NCI-H128 (cell line): ENCODE data around the gene RUFY3.
"Not testable (repeated sequence)": the region's sequence is repeated elsewhere in the genome, so short reads cannot be mapped to it uniquely, and the experiment has no call there.

Experiments
- DNase-seq: peaks from one replicate; lab custom pipeline; 2025; ENCODE audit not compliant: unreplicated experiment; lab: John Stamatoyannopoulos, UW

RUFY3 gene

DNA sequence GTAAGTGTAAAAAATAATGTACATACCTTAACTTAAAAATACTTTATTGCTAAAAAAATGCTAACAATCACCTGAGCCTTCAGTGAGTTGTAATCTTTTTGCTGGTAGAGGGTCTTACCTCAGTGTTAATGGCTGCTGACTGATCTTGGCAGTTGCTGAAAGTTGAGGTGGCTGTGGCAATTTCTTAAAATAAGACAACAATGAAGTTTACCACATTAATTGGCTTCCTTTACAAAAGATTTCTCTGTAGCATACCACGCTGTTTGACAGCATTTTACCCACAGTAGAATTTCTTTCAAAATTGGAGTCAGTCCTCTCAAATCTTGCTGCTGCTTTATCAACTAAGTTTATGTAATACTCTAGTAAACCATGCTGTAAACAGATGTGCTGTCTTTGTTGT lies 47.6 kb downstream of the RUFY3 start:
- not testable (repeated sequence) for DNase-seq

DNA sequence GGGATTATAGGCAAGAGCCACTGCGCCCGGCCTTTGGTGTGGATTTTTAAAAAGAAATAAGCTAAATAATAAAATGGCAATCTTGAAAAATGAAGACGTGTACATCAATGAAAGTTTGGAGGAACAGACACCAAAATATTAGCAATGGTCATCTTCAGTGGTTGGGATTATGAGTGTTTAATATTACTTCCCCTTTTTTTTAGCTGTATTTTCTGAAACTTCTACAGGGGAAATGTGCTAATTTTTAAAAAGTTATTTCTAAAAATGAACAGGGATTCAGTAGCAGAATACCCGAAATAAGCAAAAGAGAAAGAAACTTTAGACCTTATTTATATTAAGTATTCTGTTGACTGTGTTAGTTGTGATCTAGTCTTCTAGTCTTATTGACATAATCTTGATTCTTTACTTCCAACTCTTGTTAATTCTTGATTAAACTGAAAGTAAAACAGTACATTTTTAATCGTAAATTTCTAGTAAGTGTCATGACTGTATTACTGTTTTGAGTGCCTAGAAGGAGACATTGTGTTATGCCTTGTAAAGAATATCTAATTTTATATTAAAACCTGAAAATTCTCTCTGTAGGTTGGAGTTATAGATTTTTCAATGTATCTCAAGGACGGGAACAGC lies 51.3 kb downstream of the RUFY3 start:
- no peak for DNase-seq

DNA sequence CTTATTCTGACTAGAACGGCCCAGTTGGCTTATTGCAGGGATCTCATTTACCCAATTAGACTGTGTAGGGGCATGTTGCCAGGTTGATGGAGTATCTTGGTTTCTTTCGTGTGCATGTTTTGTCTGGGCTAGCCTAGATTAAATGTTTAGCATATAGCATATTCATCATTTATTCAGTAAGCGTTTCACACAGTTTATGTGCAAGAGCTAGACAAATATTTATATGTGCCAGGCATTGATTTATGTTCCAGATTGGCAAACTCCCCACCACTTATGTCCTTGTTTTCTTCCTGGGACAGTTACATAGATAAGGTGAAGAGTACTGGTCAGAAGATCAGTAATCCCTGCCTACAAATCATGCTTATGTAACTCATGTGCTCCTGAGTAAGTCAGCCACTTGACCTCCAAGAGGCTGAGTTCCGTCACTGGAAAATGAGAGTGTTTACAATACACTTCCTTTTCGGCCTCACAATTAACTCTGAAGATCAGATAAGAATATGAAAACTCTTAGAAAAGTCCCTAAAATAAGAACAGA lies 57.2 kb downstream of the RUFY3 start:
- no peak for DNase-seq

DNA sequence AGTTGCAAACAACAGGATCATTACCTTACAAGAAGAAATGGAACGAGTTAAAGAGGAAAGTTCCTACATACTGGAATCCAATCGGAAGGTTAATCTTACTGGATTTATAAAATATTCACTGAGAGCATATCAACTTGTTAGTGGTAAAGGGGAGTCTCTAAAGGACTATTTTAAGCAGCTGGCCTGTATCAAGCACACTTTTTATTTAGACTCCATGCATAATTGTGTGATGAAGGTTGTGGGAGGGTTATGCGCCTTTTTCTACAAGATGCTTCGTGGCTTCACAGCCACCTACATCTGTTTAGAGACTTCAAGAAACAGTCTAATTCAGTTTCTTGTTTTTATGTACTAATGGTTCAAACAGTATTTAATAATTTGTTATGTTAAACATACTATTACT lies 61.3 kb downstream of the RUFY3 start:
- no peak for DNase-seq

DNA sequence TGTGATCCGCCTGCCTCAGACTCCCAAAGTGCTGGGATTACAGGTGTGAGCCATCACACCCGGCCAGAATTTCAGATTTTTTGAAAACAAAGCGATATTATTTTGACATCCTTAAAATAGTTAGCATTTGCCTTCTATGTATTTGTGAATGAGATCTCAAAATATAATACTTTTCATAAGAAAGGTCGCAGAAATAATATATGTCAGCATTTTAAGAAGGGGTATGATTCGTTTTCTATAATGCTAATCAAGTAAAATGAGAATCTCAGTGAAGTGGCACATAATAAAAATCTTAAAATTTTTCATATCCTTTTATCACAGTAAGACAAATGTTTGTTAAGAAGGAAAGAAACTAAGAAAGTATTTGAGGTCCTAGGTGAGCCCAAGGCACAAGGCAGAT lies 65.7 kb downstream of the RUFY3 start:
- no peak for DNase-seq

DNA sequence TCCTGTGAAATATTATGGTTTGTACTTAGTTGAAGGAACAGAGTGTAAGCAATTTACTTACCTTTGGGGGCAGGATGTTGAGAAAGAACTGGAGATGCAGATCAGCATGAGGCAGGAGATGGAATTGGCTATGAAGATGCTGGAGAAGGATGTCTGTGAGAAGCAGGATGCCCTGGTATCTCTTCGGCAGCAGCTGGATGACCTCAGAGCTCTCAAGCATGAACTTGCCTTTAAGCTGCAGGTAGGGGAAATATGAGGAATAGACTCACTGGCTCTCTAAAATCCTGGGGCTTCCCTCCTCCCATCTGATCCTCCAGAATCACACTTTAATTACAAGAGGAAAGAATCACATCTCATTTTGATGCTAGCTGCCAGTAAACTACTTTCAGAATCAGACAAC lies 67.0 kb downstream of the RUFY3 start:
- no peak for DNase-seq

DNA sequence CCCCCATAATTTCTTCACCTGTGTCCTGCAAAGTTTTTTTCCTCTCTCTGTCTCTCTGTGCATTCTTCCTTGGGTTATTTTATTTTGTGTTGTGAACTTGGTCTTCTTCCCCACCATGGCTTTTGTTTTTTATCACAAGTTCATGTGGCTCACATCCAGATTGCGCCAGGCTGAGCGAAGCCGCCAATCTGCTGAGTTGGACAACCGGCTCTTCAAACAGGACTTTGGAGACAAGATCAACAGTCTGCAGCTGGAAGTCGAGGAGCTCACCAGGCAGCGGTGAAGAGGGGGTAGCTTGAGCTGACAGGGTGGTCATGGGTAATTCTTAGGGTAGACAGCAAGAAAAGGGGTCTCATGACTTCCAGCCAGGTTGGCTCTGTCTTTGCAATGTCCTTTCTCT lies 71.9 kb downstream of the RUFY3 start:
- no peak for DNase-seq

DNA sequence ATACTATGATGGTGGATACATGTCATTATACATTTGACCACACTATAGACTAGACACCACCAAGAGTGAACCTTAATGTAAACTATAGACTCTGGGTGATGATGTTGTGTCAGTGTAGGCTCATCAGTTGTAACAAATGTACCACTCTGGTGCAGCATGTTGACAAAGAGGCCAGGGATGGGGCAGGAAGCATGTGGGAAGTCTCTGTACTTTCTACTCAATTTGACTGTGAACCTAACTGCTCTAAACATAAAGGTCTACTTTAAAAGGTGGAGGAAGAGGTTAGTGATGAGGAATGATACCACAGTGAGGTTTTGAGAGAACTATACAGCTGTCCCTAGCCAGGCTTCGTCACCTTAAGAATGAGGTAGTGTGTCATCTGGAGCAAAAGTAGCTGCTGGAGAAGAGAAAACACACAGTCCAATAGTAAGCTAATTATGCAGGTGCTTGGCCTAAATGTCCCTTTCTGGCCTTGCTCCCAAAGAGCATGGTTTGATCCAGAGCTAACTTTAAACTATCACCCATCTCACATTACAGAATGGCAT lies 79.6 kb downstream of the RUFY3 start:
- no peak for DNase-seq

DNA sequence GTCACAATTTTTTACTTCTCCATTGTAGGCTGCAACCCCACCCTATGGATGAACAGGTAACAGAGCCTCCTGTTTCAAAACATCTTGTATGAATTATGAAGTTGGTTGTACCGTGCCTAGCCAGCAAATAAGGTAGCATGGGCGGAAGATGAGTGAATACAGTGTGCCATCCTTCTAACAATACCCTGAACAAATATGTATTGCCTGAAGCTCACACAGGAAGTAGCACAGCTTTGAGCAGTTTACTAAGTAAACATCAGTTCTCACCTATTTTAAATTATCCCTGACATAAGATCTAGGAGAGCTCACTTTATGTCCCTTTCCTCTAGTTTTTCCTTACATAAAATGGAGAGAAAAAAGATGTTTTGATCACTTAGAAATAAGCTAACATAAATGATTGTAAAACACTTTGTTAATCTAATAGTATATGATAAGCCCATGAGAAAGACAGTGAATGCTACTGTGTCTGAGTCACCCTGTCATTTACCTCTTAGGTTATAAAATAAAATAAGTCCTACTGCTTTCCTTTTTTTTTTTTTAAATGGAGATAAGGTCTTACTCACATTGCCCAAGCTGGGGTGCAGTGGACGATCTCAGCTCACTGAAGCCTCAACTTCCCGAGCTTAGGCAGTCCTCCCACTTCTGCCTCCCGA lies 81.3 kb downstream of the RUFY3 start:
- DNase-seq = no peak

DNA sequence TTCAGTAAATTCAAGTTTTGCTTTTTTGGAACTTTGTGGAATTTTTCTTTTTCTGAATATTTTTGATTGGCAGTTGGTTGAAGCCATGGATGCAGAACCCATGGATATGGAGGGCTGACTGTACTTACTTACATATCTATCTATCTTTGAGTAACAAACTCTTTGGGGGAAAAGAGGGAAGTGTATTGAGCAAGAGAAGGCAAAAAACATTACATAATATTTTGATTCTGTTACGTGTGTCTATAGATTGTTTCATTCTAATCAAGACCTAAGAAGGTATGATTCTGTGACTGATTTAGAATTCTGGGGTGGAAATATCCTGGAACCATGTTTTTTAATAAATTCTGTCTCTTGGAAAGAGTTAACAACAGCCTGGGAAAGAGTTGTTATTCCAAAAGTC lies 86.4 kb downstream of the RUFY3 start:
- DNase-seq = no peak

DNA sequence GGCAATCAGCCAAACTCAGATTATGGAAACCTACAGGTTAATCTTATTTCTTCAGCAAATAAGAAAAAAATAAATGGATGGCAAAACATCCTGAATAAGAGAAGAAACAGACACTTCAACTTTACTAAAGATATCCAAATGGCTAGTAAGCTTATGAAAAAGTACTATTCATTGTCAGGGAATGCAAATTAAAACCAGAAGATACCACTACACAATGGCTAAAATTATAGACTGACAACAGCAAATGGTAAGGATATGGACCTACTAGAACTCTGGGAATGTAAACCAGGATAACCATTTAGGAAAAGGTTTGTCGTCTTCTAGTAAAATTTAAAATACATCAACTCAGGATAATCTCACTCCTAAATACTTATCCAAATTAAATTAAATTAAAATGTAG lies 93.6 kb downstream of the RUFY3 start:
- DNase-seq = no peak

DNA sequence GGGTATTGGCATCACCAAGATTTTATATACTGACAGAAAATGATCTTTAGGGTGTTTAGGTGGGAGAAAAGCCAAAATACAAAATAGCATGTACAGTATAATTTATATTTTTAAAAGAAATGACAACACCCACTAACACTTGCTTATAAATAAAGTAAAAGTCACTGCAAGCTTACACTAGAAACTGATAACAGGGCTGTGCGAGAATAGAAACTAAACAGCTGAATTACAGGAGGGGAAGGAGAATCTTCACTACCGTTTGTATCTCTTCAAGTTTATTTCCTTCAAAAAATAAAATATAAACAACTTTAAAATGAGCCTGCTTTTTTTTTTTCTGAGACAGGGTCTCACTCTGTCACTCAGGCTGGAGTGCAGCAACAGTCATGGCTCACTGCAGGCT lies 95.1 kb downstream of the RUFY3 start:
- DNase-seq = no peak

DNA sequence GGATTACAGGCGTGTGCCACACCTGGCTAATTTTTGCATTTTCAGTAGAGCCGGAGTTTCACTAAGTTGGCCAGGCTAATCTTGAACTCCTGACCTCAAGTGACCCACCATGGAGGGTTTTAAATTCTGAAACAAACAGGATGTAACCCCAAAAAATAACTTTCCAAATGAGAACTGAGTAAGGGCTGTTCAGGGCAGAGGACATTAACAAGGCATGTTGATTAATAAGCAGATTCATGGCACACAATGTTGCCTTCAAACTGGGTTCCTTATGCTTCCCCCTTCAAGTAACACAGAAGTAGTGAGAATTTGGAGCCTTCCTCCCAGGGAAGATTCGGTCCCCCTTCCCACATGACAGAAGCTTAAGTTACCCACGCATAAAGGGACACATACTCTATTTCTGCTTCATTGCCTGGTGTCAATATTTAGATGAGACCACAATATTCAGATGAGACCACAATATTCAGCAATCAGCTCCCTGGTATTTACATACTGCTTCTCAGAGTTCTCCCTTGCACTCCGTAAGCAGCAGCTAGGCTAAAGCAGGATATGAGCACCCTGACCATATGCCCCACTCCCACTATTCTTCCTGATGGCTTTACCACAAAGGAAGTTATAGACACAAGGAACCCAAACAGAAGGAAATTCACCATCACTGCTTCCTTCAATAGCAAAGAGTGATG lies 96.5 kb downstream of the RUFY3 start:
- DNase-seq = no peak

DNA sequence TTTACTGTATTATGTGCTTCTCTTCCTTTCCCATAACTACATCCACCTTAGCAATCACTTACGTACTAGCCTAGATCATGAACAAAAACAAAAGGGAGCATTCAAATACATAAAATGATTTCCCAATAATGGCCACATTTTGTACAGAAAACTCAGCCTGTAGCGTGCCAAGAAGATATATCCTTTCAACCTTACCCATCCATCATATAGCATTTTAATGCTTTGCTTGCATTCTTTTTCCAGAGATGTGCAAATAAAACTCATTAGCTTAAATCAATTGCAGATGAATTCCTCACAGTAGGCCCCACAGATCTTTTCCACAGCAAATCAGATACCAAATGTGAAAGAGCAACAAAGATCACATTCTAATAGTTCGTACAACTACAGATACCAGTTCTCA lies 97.2 kb downstream of the RUFY3 start:
- no peak for DNase-seq

DNA sequence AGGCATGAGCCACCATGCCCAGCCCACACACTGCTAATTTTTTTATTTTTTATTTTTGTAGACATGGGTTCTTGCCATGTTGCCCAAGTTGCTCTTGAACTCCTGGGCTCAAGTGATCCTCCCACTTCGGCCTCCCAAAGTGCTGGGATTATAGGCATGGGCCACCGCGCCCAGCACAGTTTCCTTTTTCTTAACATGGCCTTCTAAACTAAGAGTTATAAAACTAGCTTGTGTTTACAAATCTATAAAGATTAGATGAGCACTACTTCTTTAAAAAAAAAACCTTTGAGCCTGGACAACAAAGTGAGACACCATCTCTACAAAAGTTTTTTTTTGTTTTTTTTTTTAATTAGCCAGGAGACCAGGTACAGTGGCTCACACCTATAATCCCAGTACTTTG lies 107.3 kb downstream of the RUFY3 start:
- DNase-seq = no peak

DNA sequence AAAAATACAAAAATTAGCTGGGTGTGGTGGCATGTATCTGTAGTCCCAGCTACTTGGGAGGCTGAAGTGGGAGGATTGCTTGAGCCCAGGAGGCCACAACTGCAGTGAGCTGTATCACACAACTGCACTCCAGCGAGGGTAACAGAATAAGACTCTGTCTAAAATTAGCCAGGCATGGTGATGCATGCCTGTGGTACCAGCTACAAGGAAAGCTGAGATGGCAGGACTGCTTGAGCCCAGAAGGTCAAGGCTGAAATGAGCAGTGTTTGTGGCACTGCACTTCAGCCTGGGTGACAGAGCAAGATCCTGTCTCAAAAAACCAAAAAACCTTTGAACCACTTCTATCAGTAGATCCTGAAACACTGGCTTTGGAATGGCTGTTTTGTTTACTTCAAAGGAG lies 107.7 kb downstream of the RUFY3 start:
- DNase-seq = no peak

DNA sequence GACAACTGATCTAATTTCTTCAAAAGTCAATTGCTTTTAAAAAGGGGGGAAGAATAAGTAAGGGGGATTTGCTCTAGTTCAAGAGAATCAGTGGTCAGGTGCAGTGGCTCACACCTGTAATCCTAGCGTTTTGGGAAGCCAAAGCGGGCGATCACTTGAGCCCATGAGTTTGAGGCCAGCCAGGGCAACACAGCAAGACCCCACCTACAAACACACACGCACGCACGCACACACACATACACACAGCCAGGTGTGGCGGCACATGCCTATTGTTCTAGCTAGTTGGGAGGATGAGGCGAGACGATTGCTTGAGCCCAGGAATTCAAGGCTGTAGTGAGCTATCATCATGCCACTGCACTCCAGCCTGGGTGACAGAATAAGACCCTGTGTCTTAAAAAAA lies 108.3 kb downstream of the RUFY3 start:
- DNase-seq = no peak

DNA sequence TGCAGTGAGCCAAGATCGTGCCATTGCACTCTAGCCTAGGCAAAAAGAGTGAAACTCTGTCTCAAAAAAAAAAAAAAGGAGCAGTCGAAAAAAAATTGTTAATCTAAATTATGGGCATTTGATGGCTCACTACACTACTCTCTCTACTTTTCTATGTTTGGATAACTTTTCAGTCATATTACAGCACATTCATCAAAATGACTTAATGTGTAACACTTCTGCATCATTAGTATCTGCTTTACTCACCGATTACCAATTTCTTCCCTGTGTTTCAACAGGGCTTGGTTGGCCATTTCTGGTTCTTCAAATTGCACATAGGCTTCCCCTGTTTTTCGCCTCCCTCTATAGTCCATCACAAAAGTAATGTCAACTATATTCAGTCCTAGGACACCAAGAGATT lies 109.5 kb downstream of the RUFY3 start:
- no peak for DNase-seq

DNA sequence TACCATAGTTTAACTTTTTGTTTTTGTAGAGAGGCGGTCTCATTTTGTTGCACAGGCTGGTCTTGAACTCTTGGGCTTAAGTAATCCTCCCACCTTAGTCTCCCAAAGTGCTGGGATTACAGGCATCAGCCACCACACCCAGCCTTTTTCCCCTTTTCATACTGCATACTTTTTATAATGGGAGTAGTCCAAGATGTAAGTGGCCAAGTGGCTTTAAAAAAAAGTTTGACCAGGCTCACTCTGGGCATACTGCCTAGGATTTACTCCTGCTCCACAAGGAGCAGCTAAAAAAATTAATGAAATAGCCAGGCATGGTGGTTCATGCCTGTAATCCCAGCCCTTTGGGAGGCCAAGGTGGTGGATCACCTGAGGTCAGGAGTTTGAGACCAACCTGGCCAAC lies 111.9 kb downstream of the RUFY3 start:
- DNase-seq = no peak

DNA sequence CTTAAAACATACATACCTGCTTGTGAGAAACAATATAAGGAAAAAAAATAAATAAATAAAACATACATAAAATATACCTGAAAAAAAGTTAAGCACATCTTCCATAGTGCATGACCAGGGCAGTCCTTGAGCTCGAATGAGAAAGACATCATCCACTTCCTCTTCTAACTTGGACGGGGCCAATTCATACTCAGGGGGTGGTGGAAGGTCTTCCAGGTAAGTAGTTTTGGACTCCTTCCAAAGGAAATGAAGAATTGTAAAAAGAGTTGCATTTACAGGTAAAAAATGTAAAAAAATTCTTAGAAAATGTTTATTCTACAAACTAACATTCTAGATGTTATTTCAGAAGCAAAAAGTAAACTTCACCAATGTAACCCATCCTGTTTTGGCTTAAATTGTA lies 114.3 kb downstream of the RUFY3 start:
- no peak for DNase-seq

DNA sequence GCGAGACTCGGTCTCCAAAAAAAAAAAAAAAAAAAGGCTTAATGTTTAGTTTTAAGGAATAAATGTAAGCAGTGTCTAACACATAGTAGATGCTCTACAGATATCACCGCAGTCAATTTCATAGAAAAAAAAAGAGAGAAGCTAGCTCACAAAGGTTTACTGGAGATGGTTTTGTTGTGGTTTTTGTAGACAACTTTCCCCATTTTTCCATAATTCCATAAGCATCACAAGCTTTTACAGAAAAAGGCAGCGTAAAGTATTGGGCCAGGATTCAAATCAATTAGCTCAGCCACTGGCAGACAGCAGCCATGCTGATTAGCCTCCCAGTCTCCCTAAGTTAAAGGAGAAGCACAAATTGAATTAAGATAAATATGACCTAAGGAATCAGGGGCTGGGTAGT lies 116.4 kb downstream of the RUFY3 start:
- no peak for DNase-seq
